COLO668 (cell line): ENCODE measurements around the gene ARMH3.
A peak's percentile ranks its signal among the peaks of the same experiment; 100 is the strongest.

ENCODE experiments used
- DNase-seq: peaks from one replicate; lab custom pipeline; 2025; ENCODE audit not compliant: unreplicated experiment; lab: John Stamatoyannopoulos, UW

Gene ARMH3

GRCh38 chr10:101897633-101898032, 158.3 kb downstream of the ARMH3 start:
- no peak for DNase-seq

DNA sequence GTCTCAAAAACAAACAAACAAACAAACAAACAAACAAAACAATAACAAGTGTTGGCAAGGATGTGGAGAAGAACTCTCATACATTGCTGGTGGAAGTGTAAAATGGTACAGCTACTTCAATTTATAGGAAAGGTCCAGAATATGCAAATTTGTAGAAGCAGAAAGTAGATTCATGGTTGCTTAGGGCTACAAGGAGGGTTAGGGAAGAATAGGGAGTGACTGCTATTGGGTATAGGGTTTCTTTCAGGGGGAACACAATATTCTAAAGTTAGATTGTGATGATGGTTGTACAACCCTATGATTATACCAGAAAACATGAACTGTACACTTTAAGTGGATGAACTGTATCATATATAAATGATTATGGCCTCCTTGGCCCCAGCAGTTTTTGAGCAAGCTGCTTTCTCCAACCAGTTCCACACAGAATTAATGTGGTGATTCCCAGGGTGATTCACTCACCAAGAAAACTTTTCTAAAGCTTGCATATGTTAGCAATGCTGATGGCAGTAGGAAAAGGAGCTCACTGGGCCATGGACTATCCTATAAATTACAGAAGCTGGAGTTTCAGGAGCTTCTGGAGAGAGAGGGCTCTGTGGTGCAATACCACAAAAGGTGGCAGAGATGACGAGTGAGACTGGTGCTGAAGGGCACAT, 159.6 kb downstream of the ARMH3 start:
- DNase-seq, result no peak

DNA sequence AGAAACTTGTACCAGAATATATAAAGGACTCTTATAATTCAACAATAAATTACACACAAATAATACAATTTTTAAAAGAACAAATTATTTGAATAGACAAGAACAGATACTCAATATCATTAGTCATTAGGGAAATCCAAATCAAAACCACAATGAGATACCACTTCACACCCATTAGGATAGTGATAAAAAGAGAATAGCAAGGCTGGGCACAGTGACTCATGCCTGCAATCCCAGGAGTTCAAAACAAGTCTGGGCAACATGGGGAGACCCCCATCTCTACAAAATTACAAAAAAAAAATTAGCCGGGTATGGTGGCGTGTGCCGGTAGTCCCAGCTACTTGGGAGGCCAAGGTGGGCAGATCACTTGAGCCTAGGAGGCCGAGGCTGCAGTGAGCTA, 160.2 kb downstream of the ARMH3 start:
- no peak for DNase-seq

DNA sequence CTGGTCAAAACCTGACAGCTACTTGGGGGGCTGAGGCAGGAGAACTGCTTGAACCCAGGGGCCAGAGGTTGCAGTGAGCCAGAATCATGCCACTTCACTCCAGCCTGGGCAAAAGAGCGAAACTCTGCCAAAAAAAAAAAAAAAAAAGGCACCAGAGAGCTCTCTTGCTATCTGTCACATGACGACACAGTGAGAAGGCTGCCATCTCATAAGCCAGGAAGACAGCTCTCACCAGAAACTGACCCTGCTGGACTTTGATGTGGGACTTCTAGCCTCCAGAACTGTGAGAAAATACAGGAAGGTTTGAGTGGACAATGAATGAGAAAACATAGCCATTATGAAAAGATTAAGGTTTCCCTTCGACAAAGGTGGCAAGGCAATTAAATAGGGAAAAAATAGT, 161.2 kb downstream of the ARMH3 start:
- DNase-seq, result no peak

GRCh38 chr10:101894266-101894665, 161.7 kb downstream of the ARMH3 start:
- DNase-seq, result no peak

DNA sequence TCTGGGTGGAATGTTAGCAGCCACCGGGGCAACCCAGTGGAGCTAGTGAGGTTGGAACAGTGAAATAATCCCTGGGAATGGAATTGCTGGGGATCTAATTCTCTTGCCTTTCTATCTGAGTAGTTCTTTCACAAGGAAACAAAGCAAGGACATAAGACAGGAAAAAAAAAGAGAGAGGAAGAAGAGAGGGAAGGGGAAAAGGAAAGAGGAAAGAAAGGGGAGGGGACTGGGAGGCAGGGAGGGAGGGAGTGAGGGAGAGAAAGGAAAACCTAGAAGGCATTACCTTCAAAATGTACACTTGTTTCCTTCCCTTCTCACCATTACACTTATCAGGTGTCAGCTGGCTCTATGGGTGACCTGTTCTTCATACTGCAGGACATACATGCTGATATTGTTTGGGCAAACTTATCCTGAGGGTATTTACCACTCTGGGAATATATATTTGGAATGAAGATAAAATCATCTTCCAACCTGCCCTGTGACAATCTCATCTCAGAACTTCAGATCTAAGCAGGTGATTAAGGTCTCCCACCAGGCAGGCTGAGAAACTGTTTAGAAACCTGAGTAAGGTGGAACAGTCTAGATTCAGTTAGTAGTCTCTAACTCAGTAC, 162.4 kb downstream of the ARMH3 start:
- no peak for DNase-seq

GRCh38 chr10:101892782-101893391, 163.1 kb downstream of the ARMH3 start:
- DNase-seq, result no peak

GRCh38 chr10:101889256-101890210, 166.4 kb downstream of the ARMH3 start:
- peak; percentile 56 for DNase-seq

- DNase-seq, result no peak
Observed at GRCh38 chr10:101888251-101888949, 167.6 kb downstream of the ARMH3 start.

GRCh38 chr10:101887775-101888174, 168.2 kb downstream of the ARMH3 start:
- DNase-seq, result no peak

- no peak for DNase-seq
Observed at GRCh38 chr10:101886521-101887312, 169.3 kb downstream of the ARMH3 start.

GRCh38 chr10:101881036-101881774, 174.8 kb downstream of the ARMH3 start:
- no peak for DNase-seq

- DNase-seq, result no peak
Observed at GRCh38 chr10:101880232-101880573, 175.8 kb downstream of the ARMH3 start.

DNA sequence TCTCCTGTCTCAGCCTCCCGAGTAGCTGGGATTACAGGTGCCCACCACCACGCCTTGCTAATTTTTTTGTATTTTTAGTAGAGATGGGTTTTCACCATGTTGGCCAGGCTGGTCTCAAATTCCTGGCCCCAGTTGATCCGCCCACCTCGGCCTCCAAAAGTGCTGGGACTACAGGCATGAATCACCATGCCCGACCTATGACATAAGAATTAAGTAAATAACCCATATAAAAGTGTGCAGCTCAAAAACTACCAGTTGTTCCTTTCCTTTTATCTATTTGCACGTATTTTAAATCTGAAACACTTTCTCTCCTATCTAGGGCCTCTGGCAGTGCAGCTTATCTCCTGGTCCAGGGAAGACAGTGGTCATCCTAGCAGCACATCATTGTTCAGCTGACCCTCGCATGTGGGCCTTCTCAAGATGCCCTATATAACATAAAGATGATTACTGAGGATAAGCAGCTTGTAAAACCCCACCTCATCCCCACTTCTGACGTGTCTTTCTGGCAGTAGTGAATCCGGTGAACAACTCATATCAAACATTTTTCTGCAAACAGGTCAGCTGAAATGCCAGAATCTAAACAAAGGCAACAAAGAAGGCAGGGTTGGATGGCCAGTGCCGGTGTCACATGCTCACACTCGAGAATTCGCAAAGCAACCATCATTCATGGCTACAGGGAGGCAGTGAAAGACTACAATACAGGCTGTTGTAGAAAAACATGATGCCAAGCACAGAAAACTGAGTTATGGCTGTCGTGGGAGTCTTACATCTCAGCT, 176.3 kb downstream of the ARMH3 start:
- DNase-seq, result no peak

GRCh38 chr10:101878869-101879268, 177.1 kb downstream of the ARMH3 start:
- no peak for DNase-seq

DNA sequence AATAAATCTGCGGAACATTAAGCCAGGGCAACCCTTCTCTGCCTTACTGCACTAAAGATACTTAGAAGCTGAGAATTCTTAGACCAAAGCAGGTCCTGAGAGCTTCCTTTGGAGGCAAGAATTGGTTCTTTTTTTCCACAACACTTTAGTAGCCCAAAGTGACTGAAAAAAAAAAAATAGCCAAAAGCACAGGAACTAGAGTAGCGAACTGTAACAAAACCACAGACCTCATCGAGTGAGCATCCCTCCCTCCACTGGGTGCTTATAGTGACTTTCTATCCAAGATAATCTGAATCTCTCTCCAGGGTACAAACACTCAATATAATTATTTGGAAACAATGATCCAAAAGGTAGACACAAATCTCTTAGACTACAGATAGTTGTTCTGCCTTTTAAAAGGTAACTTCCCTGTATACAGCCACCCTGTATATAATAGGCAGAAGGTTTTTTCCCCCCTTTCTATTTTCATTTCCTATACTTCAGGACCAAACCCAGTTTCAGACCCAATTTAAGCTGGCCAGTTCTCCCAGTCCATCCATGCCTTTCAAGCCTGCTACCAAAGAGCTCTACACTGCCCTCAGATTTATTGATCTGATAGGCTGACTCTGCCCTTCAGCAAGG, 180.8 kb downstream of the ARMH3 start:
- DNase-seq, result no peak

GRCh38 chr10:101874252-101874651, 181.7 kb downstream of the ARMH3 start:
- DNase-seq, result no peak

- DNase-seq, result no peak
Observed at GRCh38 chr10:101867931-101868330, 188.0 kb downstream of the ARMH3 start.
